ENCODE results near the gene KRTAP4-7.

DNA sequence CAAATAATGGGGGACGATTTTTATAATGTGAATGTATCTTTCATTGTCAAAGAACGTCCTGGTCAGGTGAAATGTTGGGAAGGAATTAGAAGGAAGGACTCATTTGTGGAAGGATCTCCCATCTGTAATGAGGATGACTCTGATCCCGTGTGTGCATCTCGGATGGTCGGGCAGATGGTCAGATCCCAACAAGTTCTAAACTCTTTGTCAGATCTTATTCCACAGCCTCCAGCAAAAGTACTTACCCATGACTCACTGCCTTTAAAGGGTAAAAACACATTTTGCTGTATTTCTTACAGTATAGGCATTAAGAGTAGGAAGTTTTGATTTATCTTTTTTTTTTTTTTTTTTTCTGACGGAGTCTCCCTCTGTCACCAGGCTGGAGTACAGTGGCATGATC lies 14.5 kb downstream of the KRTAP4-7 start:
- TF ChIP-seq, protein P1, sequence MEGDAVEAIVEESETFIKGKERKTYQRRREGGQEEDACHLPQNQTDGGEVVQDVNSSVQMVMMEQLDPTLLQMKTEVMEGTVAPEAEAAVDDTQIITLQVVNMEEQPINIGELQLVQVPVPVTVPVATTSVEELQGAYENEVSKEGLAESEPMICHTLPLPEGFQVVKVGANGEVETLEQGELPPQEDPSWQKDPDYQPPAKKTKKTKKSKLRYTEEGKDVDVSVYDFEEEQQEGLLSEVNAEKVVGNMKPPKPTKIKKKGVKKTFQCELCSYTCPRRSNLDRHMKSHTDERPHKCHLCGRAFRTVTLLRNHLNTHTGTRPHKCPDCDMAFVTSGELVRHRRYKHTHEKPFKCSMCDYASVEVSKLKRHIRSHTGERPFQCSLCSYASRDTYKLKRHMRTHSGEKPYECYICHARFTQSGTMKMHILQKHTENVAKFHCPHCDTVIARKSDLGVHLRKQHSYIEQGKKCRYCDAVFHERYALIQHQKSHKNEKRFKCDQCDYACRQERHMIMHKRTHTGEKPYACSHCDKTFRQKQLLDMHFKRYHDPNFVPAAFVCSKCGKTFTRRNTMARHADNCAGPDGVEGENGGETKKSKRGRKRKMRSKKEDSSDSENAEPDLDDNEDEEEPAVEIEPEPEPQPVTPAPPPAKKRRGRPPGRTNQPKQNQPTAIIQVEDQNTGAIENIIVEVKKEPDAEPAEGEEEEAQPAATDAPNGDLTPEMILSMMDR (IDR thresholded peaks at IDR 0.05) = no peak
- no peak for TF ChIP-seq POLR2A (IDR thresholded peaks at IDR 0.05)

Data from lower leg skin (tissue), 3 donors.